SKM-1 treated with dmso at 0.1 percent for 144 hours (cell line): ENCODE measurements around the gene NHLRC4.
A peak's percentile ranks its signal among the peaks of the same experiment; 100 is the strongest.

Experiments used
- DNase-seq: peaks from one replicate; lab custom pipeline; 2025; ENCODE audit not compliant: unreplicated experiment; lab: John Stamatoyannopoulos, UW

NHLRC4 gene

DNA sequence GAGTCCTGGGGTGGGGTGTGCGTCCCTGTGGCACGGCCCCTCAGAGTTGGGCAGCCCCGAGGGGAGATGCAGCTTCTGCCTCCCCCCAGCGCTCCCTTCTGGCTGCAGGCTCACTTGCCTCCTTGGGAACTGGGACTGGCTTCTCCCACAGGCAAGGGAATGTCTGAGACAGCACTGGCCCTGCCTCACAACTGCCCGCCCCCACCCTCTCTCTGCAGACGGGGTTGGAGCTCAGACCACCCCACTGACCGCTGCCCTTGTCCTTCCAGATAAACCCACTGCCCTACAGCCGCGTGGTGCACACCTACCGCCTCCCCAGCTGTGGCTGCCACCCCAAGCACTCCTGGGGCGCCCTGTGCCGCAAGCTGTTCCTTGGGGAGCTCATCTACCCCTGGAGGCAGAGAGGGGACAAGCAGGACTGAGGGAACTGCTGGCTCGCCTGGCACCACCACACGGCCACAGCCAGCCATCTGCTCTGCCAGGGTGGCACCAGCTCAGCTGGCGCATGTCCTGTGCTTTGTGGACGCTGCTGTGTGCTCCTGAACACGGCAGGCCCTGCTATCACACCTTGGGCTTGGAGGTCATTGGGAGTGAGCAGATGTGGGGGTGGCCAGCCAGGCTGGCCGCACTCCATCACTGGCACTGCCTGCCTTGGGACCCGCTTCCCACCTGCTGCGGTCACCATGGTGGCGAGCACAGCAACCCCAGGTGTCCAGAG is 16.0 kb downstream of the NHLRC4 start:
- no peak for DNase-seq

GRCh38 chr16:583470-583814 is 16.6 kb downstream of the NHLRC4 start:
- no peak for DNase-seq

- DNase-seq: no peak
Measured at GRCh38 chr16:583815-584591, 17.2 kb downstream of the NHLRC4 start.

DNA sequence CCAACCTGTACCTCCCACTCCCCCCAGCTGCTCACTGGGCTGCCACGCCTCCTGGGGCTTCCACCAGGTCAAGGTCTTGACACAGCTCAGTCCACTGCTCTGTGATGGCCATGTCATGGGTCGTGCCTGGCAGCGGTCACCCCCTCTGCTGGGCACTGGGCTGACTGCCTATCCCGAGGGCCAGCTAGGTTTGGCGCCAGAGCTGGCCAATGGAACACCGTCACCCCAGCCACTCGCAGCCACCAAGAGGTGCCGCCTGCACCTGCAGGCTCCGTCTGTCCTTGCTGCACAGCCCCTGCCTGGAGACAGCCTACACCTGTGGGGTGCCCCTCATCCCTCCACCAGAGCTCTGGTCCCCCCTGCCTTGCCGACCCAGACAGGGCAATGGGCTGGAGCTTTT is 18.5 kb downstream of the NHLRC4 start:
- no peak for DNase-seq

GRCh38 chr16:586047-586644 is 19.3 kb downstream of the NHLRC4 start:
- no peak for DNase-seq

- no peak for DNase-seq
Measured at GRCh38 chr16:586645-587590, 20.1 kb downstream of the NHLRC4 start.

DNA sequence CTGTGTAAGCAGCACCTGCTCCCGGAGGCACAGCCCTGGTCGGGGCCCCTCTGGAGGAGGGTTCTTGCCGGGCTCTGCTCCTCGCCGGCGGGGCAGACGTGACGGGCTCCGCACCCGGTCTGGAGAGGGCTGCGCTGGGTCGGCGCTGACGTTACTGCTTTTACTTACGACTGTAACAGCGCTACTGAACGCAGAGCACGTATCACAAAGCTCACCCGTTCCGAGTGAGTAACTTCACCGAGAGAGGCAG is 21.8 kb downstream of the NHLRC4 start:
- DNase-seq: no peak

- peak; percentile 86 for DNase-seq
Measured at GRCh38 chr16:588889-589657, 22.3 kb downstream of the NHLRC4 start.

- DNase-seq: peak; percentile 98
Measured at GRCh38 chr16:589658-590187, 22.9 kb downstream of the NHLRC4 start, which contains the start of gene RAB40C. TSS of gene RAB40C (plus strand) at chr16:590066. CDS start at chr16:590292, 226 bp downstream.

DNA sequence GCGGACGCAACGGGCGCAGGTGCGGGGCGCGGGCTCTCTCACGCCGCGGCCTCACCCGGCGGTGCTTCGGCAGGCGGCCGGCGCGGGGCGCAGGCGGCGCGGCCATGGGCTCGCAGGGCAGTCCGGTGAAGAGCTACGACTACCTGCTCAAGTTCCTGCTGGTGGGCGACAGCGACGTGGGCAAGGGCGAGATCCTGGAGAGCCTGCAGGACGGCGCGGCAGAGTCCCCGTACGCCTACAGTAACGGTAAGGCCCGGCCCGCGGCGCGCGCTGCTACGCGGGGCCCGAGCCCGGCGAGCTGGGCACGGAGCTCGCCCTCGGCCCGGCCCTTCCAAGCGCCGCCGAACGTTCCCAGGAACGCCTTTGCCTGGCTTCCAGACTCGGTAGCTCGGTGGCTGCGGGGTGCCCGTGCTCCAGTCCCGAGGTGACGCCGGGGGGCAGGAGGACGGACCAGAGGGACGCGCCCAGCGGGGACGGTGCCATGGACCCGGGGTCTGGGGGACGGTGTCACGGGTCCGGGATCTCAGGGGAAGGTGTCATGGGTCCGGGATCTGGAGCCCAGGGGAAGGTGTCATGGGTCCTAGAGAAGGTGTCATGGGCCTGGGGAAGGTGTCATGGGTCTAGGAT is 23.5 kb downstream of the NHLRC4 start:
- DNase-seq: no peak

DNA sequence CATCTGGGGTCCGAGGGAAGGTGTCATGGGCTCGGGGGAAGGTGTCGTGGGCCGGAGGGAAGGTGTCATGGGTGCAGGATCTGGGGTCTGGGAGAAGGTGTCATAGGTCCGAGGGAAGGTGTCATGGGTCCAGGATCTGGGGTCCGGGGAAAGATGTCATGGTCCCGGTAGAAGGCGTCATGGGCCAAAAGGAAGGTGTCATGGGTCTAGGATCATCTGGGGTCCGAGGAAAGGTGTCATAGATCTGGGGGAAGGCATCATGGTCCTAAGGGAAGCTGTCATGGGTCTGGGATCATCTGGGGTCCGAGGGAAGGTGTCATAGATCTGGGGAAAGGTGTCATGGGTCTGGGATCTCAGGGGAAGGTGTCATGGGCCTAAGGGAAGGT is 24.0 kb downstream of the NHLRC4 start:
- no peak for DNase-seq

- DNase-seq: no peak
Measured at GRCh38 chr16:591231-591630, 24.4 kb downstream of the NHLRC4 start.

GRCh38 chr16:591892-592517 is 25.2 kb downstream of the NHLRC4 start:
- DNase-seq: no peak

DNA sequence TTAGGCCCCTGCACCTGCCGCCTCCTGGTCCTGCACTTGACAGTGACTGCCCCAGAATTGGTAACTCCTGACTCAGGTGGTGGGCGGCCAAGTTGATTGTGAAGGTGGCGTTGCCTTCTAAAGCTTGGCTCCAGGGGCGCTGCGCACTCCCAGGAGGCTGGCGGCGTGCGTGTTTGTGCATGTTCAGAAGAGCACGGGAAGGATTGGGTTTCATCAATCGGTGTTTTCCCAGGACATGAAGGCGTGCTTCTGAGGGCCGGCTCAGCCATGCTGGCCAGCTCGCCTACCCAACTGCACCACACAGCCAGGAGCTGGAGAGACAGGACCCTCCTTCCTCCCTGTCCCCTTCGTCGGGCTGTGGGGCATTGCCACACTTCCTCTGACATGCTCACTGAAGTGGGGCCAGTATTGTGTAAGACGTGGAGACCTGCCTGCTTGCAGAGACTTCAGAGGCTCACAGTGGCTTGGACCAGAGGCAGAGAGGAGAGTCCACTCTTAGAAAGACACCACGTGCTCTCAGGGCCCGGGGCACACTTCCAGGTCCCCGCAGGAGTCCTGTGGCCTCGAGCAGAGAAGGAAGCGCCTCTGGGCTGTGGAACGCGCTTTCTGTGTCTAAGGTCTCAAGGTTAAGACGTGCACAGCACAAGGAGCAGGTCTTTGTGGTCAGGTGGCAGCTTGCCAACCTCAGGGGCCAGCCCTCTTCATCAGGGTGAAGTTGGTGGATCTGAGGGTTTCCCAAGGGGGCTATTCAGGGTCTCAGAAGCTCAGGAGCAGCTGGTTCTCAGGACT is 25.9 kb downstream of the NHLRC4 start:
- DNase-seq: peak; percentile 93

DNA sequence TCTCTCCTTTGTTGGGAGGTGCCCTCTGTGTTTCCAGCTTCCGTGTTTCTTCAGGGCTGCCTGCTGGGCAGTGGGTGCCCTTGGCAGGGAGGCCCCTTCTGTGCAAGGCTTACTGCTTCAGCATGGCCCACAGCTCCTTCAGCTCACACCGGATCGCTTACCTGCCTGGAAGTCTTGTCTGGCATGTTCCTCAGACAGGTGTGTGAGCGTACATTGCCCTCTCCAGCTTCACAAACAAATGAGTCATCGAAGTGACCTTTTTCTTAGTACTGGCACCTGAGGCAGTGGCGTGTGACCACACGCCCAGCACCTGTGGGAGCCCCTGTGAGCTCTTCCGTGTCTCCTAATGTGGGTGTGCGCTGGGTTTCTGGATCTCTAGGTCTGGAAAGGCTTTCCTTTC is 26.6 kb downstream of the NHLRC4 start:
- DNase-seq: no peak

DNA sequence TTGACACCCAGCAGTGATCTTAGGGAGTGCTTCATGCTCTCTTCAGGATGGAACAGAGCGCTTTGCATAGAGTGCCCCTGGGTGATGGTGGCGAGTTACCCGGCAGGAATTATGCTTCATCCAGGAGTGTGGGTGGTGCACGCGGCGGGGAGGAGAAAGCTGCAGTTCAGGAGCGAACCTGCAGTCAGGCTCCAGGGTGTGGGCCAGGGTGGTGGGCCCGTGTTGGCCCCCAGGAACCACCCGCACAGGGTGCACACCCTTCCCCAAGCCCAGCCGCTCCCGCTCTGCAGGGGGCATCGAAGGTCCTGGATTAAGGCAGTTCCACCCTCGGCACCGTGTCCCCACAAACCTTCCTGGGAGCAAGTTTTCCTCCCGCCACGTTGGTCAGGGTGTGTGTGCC is 27.0 kb downstream of the NHLRC4 start:
- no peak for DNase-seq

- no peak for DNase-seq
Measured at GRCh38 chr16:595094-595528, 28.3 kb downstream of the NHLRC4 start.

DNA sequence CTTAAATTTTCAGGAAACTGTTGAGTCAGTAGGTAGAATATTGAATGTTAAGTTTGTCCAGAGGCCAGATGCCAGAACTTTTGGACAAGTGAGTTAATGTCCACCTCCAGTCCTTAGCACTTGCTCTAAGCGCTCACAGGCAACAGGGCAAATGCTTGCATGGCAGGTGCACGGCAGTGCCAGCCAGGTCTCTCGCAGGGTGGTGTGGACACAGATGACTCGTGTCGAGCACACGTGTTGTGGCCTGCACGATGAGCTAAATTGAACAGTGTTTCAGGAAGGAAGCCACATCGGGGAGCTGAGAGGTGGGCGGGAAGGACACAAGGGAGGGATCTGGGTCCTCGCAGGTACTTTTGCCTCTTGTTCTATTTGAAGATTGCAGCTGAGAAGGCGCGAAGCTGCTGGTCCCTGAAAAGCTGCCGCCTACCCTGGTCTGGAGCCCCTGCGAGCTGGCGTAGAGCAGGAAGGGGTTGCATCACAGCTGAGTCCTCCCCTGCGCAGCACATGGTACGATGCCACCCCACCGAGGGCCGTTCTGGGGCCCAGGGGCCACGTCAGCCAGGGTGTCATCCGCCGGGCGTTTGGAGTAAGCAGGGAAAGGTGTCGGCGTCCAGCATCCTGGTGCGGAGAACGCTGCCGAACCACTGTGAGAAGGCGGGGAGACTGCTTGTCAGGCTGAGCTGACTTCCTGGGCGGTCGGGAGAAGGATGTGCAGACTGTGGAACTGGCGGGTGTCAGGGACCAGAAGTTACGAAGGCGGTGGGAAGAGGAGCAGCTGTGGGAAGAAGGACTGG is 29.3 kb downstream of the NHLRC4 start:
- no peak for DNase-seq
